ENCODE data around the gene TRMT44. TPM values are rescaled to one million over a fixed set of nuclear protein-coding genes. Genes with fewer than 3 reads are reported as not detected.

TRMT44 gene
- total RNA-seq, 1 experiment from 2014 or later: 25.8 TPM

GRCh38 chr4:8471211-8471875 lies 30.8 kb downstream of the TRMT44 start:
- Histone ChIP-seq H2AFZ (ENCODE audit: low read depth, low read length, poor library complexity, severe bottlenecking) (no peak overlapping the region), H4K20me1 (ENCODE audit: insufficient read depth) (no peaks in the 10 kb centered on the region), H3K9me2 (ENCODE audit: insufficient read depth) (no peaks in the 10 kb centered on the region), H3K9me3 (ENCODE audit: control insufficient read depth in 1 of 2, insufficient read depth in 1 of 2, low read depth in 1 of 2, low read length in 2 of 2) (no peaks in the 10 kb centered on the region), H3K4me3 (replicated peaks in 1 of 2; ENCODE audit: low read depth in 1 of 2, low read length in 2 of 2) (no peak overlapping the region), H3K4me1 (ENCODE audit: control insufficient read depth in 1 of 2, insufficient read depth in 2 of 2, low read length in 2 of 2) (no peaks in the 10 kb centered on the region), H3K27ac (ENCODE audit: low read depth, low read length) (no peak overlapping the region), H3K4me2 (ENCODE audit: low read length) (no peak overlapping the region), H3K27me3 (ENCODE audit: insufficient read depth, low read length) (no peaks in the 10 kb centered on the region), H3K79me2 (ENCODE audit: insufficient read depth, low read length) (no peaks in the 10 kb centered on the region), H3K9ac (ENCODE audit: low read length) (no peak overlapping the region), H3K36me3 (ENCODE audit: control insufficient read depth in 1 of 2, insufficient read depth in 2 of 2, low read length in 2 of 2) (peaks cover 7 to 11% of the 10 kb centered on the region in 2 experiments; a peak in 3 of 4 replicates)
- DNase-seq (ENCODE audit: low read depth, low spot score) (no peak), ATAC-seq (no peak)
- POLR2A ChIA-PET: no interaction called here
- no TSS peak for BruUV-seq (replicated peaks)
- intact Hi-C loops (cut with micrococcal nuclease): no loop called here
- CTCF ChIA-PET: interaction anchor here (4.4 kb wide), 1 partner anchor 77 kb away, joined by 35 read pairs; no protein-coding TSS in a partner anchor
- TF ChIP-seq FOSL1 (IDR thresholded peaks at IDR 0.05; ENCODE audit: low read depth): no peak
- no peak for TF ChIP-seq ZNF274 (IDR thresholded peaks at IDR 0.05; ENCODE audit: low read depth, low read length)
- no peak for TF ChIP-seq ZFX (IDR thresholded peaks at IDR 0.05)
- TF ChIP-seq EGR1 (IDR thresholded peaks at IDR 0.05; ENCODE audit: low read depth): no peak
- TF ChIP-seq EZH2 (IDR thresholded peaks at IDR 0.05): no peak
- no peak for TF ChIP-seq ZBTB33 (IDR thresholded peaks at IDR 0.05; ENCODE audit: extremely low read depth, insufficient replicate concordance, low read length)
- TF ChIP-seq MAX (IDR thresholded peaks at IDR 0.05): no peak
- TF ChIP-seq ELF1 (IDR thresholded peaks at IDR 0.05; ENCODE audit: borderline replicate concordance, low read depth): no peak
- no peak for TF ChIP-seq RAD21 (IDR thresholded peaks at IDR 0.05; ENCODE audit: low read depth)
- TF ChIP-seq POLR2AphosphoS5 (IDR thresholded peaks at IDR 0.05; ENCODE audit: low read depth, low read length): no peak
- no peak for TF ChIP-seq SIN3A (IDR thresholded peaks at IDR 0.05; ENCODE audit: low read depth)
- no peak for TF ChIP-seq CTCF (IDR thresholded peaks at IDR 0.05 in 2 of 3, conservative IDR thresholded peaks at IDR 0.05 in 1 of 3; ENCODE audit: borderline replicate concordance in 1 of 3, insufficient read depth in 1 of 3, low read depth in 2 of 3, low read length in 2 of 3)
- TF ChIP-seq TCF7L2 (IDR thresholded peaks at IDR 0.05; ENCODE audit: borderline replicate concordance, extremely low read depth, insufficient read depth, insufficient read length): no peak
- no peak for TF ChIP-seq SRF (IDR thresholded peaks at IDR 0.05; ENCODE audit: low read depth)
- no peak for TF ChIP-seq EZH2phosphoT487 (IDR thresholded peaks at IDR 0.05; ENCODE audit: borderline replicate concordance)
- no peak for TF ChIP-seq CBX3 (IDR thresholded peaks at IDR 0.05; ENCODE audit: low read depth)
- no peak for TF ChIP-seq REST (IDR thresholded peaks at IDR 0.05; ENCODE audit: low read depth)
- no peak for TF ChIP-seq ATF3 (IDR thresholded peaks at IDR 0.05)
- no peak for TF ChIP-seq POLR2A (IDR thresholded peaks at IDR 0.05; ENCODE audit: borderline replicate concordance, extremely low read depth, insufficient read depth, insufficient read length)
- RAD21 ChIA-PET (ENCODE audit: low non-redundant PET in 1 of 2, low total read pairs in 2 of 2, uncharacterized antibody in 2 of 2, unreplicated experiment in 2 of 2): no interaction called here
